GM19099 (cell line): ENCODE data around the gene NOS3.

Source experiments
- POLR2A ChIP-seq: IDR thresholded peaks from 3 replicates; pipeline ENCODE4 v1.6.1; 2011; ENCODE audit warnings: low read depth; ENCODE audit not compliant: insufficient read length; ENCODE audit errors: extremely low read depth

The NOS3 gene

DNA sequence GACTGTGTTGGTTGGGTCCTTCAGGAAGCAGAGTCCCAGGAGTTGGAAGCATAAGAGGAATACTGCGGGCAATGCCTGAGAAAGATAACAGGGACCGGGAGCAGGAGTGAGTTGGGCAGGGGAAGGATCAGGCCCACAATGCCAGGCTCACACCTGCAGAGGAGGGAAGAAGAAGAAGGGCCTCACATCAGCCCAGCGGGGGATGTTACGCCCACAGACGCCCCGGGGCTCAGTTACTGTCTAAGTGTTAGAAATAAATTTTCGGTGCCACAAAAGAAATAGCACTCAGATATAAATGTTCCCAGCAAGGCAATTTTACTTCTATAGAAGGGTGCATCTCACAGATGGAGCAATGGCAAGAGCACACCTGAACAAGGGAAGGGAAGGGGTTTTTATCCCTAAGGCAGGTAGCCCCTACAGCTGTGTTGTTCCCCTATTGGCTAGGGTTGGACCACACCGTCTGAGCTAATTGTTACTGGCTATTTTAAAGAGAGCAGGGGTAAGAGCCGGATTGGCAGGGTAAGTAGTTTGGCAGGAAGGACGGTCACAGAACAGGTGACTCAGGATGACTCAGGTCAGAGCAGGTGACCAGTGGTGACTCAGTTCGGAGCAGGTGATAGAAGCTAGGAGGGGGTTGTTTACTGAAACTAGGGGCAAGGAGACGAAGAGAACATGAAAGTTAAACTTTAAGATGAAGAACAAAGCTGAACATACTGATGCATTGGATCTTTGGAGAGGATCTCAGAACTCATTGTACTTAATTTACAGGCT, at the start of gene NOS3:
Gene NOS3 (plus strand): TSS at position 602 of the 771 bp plus-strand sequence. CDS start 2,787 bp downstream, outside the sequence.
- TF ChIP-seq POLR2A, result no peak

DNA sequence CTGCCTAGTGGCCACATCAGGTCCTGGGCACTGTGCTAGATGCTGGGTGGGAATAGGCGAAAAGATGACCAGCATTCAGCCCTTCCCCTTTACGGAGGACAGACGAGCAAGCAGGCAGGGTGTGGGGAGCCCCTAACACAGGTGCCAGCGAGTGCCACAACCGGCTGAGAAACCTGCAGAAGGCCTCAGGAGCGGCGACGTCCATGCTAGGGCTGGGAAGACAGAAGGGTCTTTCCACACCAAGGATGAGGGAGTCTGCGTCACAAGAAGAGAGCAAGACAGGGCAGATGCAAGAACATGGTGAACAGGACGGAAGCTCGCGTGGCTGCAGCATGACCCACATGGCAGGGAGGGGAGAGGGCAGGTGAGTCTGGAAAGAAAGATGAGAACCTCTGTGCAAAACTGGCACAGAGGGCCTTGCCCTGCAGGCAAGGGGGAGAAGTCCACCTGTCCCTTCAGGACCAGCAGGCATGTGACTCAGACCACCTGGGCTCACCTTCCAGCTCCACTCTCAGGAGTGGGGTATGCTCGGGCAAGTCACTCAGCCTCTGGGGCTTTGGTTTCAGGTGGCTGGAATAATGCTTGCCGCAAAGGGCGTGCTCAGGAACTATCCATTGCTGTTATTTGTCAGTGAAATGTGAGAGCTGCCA, 49.3 kb upstream of the NOS3 start:
- TF ChIP-seq POLR2A, result no peak

- TF ChIP-seq POLR2A, result no peak
Observed at GRCh38 chr7:150942001-150942590, 48.7 kb upstream of the NOS3 start.

DNA sequence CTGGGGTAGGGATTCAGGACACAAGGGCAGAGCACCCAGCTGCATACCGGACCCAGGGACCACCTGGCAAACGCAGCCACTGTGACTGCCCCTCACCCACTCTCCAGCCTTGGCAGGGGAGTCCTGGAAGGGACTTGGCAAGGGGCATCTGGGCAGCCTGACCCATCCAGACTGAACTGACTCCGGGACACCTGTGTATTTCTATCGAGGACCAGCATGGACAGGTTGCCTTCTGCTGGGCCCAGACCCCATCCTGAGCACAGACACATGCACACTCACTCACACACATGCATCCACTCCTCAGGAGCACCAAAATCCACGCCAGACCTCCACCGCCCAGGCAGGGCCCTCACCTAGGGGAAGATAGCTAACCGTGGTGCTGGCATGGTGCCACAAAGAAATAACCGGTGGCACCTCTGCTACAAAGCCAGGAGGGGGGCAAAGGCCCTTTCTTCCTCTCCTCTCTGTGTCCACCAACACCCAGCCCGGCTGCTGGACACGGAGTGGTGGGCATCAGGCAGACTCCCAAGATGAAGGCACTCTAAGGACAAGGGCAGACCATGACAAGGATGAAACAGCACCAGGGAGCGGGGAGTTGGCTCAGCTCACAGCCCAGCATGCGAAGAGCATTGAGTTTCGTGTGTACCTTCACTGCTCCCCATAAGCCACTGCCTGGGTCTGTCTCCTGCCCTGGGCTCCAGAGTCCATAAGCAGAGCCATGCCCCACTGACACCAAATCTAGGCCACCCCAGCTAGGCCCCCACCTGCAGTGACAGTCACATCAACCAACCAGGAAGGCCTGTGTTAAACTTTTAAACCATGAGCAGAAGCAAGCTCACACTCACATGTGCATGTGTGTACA, 48.0 kb upstream of the NOS3 start:
- no peak for TF ChIP-seq POLR2A

DNA sequence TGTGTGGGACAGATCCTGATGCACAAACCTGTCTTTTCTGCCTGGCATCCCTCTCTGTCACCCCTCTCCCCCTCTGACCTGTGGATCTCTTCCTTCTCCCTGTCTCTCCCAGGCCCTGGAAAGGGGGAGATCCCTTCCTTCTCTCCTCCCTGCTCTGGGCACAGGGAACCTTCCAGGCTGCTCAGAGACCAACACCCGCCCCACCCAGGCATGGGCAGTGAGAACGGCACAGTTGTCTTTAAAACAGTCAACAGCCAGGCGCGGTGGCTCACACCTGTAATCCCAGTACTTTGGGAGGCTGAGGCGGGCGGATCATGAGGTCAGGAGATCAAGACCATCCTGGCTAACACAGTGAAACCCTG, 47.4 kb upstream of the NOS3 start:
- no peak for TF ChIP-seq POLR2A

DNA sequence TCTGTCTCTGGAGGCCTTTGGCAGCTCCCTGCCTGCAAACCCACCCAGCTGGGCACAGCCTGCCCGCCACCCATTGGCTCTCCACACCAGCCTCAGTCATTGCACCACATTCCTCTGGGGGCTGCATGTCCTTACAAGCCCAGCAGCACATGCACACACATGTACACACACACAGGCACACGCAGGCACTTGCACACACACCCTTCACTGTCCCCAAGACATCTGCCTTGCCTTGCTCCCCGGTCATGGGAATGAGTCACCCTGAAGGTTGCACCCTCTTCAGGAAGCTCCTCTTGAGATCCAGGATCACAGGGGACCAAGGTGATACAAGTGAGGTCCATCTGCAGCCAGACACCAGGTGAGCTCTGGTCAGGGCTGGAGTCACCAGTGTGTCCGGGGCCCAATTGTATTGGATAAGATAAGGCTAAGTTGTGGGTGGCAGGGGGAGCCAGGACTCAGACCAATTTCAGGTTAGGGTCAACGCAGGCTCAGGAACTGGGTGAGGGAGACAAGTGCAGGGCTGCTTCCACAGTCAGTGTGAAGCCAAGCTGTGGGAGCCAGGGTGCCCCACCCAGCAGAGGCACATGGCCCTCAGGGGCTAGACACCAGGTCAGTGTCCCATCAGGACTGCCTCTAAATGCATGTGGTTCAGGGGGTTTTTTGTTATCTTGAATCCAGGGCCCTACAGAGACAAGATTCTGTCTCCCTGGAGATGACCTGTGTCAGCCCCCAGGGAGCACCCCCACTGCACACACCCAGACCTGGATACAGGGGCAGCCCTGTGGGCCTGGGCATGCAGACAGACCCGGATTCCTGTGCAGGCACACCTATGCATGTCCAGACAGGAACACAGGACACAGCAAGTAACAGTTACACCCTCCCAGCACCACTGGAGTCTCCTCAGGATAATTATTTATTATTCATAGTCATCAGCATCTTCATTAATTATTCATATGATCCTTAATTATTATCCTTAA, 46.5 kb upstream of the NOS3 start:
- TF ChIP-seq POLR2A, result no peak

DNA sequence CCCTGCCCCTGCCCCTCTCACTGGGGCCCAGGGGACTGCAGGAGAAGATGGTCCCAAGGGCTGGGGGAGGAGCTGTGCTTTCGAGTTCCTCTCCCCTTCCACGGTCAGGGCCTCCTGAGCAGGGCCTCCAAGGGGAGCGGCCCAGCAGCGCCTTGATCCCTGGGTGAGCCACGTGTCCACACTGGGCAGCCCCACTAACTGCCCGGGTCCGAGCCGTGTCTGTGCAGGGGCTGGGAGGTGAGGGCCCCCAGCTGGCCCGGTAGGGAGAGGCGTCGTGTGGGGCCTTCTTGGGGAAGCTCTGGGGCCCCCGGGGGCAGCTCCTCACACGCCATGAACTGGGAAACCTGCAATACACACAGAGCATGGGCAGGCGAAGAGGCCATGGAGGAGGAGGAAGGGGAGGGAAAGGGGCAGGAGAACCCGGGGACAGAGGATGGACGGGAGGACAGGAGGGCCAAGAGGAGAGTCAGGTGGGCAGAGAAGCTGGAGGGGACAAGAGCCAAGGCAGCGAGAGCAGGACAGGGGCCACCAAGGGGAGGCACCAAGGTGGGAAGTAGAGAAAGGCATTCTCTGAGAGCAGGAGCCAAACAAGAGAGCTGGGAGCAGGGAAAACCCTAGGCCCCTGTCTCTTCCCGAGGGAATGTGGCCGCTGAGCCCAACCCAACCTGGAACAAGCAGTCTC, 45.5 kb upstream of the NOS3 start:
- TF ChIP-seq POLR2A, result no peak

DNA sequence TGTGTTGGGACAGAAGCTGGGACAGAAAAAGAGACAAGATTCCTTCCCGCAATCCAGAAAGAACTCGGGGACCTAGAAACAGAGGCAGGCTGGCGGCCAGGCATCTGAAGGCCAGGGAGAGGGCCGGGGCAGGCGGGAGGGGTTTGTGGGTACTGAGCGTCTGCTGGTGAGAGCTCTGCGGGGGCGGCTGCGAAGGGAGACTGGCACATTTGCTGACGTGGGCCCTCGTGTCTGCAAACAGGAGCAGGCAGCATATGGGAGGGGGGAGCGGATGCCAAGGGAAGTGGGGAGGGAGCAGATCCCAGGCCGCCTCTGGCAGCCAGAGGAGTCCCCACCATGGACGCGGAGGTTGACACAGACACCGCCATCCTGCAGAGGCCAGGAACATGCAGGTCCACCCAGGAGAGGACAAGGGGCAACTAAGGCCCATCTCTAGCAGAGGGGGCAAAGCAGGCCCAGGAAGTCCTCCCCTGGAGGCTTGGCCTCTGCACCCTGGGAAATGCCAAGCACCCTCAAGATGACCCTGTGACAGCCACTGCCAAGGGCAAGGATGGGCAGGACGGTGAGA, 44.9 kb upstream of the NOS3 start:
- TF ChIP-seq POLR2A, result no peak

DNA sequence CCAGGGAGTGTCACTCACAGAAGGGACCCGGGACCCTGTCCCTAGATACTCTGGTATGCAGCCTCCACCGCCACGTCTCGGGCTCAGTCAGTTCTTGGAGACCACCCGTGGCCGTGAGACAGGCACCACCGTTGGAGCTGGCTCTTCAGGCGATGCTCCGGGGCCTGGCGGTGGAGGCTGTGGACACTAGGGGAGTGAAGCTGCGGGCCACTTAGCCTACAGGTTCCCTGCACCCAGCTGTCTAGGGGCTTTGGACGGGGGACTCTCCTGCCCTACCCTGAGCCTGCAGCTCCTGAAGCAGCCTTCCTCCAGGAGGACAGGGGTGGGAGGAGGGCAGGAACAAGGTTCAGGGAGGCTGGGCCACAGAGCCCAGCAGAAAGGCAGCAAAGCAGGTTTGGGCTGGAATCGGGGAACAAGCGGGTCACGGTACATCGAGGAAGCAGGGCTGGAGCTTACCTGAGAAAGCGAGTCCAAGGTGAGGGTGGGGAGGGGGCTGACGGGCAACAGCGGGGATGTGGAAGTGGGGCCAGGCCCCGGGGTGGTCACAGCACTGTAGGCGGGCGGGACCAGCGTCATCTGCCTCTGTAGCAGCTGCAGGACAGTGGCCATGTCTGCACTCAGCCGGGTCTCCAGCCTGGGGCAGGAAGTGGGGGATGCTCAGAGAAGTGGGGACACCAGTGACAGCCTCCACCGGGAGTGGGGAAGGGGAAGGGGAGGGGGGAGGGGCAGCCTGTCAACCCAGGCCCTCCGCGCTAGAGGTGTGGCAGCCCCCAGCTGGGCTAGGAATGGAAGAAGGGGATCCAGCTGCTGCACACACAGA, 44.2 kb upstream of the NOS3 start:
- no peak for TF ChIP-seq POLR2A

DNA sequence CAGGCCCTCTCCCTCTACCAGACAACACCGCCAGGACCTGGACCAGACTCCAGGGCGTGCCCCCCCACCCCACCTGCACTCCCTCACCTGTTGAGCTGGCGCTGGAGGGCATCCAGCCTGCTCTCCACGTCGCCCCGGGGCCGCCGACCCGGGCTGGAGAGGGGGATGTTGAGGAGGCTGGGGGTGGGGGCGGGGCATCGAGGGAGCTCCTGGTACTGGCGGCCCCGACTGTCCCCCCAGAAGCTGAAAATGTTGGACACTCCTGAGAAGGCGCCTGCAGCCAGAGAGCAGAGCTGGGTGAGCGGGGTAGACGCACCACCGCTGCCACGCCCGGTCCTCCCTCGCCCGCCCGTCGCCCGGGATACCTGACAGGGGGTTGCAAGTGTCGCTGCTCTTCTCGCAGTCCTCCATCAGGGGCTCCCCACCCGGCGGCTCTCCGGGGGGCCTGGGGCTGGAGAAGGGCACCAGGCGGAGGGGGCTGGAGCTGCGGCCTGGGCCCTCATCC, 43.5 kb upstream of the NOS3 start:
- no peak for TF ChIP-seq POLR2A

- no peak for TF ChIP-seq POLR2A
Observed at GRCh38 chr7:150947761-150948651, 42.8 kb upstream of the NOS3 start.
